ENCODE measurements around the gene RBM33. TPM values are rescaled to one million over a fixed set of nuclear protein-coding genes. Genes with fewer than 3 reads are reported as not detected.

RBM33 gene
- total and polyA plus RNA-seq, 2 of the 8 experiments (the other 6 are each of a cell fraction or from before 2014, with no cell fraction given): 16.5 to 64.6 TPM

DNA sequence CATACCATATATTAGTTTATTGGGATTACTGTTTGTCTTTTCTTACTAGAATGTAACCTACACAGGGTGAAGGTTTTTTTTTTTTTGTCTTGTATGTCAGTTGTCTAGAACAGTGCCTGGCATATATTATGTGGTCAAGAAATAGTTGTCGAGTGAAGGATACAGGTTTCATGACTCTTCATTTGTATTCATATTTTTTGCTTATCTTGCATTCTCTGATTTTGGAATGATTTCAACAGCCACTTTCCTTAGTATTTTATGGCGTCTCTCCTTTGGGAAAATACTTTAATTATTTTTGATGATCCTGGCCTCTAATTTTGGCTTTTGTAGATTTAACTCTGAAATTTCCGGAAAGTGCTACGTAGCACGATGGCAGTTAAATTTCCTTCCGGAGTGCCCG is 12.4 kb downstream of the RBM33 start (continued):
- TF ChIP-seq SIN3A (conservative IDR thresholded peaks at IDR 0.05 in 1 of 2, IDR thresholded peaks at IDR 0.05 in 1 of 2; ENCODE audit: low read depth in 1 of 2, low read length in 2 of 2): no peak
- TF ChIP-seq, protein P1, sequence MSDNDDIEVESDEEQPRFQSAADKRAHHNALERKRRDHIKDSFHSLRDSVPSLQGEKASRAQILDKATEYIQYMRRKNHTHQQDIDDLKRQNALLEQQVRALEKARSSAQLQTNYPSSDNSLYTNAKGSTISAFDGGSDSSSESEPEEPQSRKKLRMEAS (IDR thresholded peaks at IDR 0.05): no peak
- TF ChIP-seq YY1 (IDR thresholded peaks at IDR 0.05; ENCODE audit: low read depth, low read length): no peak
